CD4-positive, alpha-beta T cell (primary cell): ENCODE results near the gene RUVBL2. TPM values are rescaled to one million over a fixed set of nuclear protein-coding genes. Genes with fewer than 3 reads are reported as not detected.

Source experiments
- ATAC-seq: fragments of 200-7000 bp; cut with Tn5 transposase; one replicate; pipeline ENCODE4 v1.10.0; 2022; ENCODE audit warnings: mild to moderate bottlenecking; ENCODE audit not compliant: poor library complexity
- CTCF ChIA-PET: fragments of 350-600 bp; sonication (Branson Sonifier 250); formaldehyde crosslinking; loops from one replicate; lab custom pipeline; 2021; ENCODE audit warnings: antibody characterized with exemption, inconsistent platforms; lab: Charles Lee
- POLR2A ChIA-PET: fragments of 350-600 bp; sonication (Branson Sonifier 250); formaldehyde crosslinking; loops from one replicate; lab custom pipeline; 2021; ENCODE audit warnings: antibody characterized with exemption, inconsistent platforms; lab: Charles Lee
- DNase-seq, 14 experiments: peaks; one replicate each; pipeline ENCODE4 v3.0.0-alpha.2; 2013 to 2020; ENCODE audit warnings: mixed read lengths in 2 of 14
- H3K27ac ChIP-seq, 2 donors: one replicate each; pipeline versions ENCODE4 v1.5.1 to v1.7.0; 2013; ENCODE audit warnings: low read length in 2 of 2, low read depth in 1 of 2, mild to moderate bottlenecking in 1 of 2
- H3K27me3 ChIP-seq, 2 experiments: 1 replicate in 1 of 2; 2 replicates in 1 of 2; pipeline versions ENCODE4 v1.6.1 to v1.7.0; 2013; ENCODE audit warnings: low read length in 2 of 2, control low read depth in 1 of 2, mild to moderate bottlenecking in 1 of 2, moderate library complexity in 1 of 2; ENCODE audit not compliant: insufficient read depth in 2 of 2, control insufficient read depth in 1 of 2
- H3K36me3 ChIP-seq: one replicate; pipeline ENCODE4 v1.6.1; 2013; ENCODE audit warnings: low read length, control low read depth; ENCODE audit not compliant: insufficient read depth
- H3K4me1 ChIP-seq: one replicate; pipeline ENCODE4 v1.6.1; 2013; ENCODE audit warnings: low read length, control low read depth; ENCODE audit not compliant: insufficient read depth
- H3K4me3 ChIP-seq: one replicate; pipeline ENCODE4 v1.5.1; 2013; ENCODE audit warnings: mild to moderate bottlenecking, low read length, moderate library complexity
- H3K9me3 ChIP-seq, 2 experiments: 1 replicate in 1 of 2; 2 replicates in 1 of 2; pipeline versions ENCODE4 v1.6.1 to v1.7.0; 2013; ENCODE audit warnings: low read length in 2 of 2, mild to moderate bottlenecking in 2 of 2, control low read depth in 1 of 2, moderate library complexity in 1 of 2; ENCODE audit not compliant: control insufficient read depth in 1 of 2, insufficient read depth in 1 of 2
- H3K27ac Mint-ChIP-seq: one replicate; pipeline ENCODE4 v1.8.0; 2020; ENCODE audit warnings: mixed read lengths
- H3K27me3 Mint-ChIP-seq: one replicate; pipeline ENCODE4 v1.8.0; 2021; ENCODE audit warnings: mixed read lengths
- H3K36me3 Mint-ChIP-seq: one replicate; pipeline ENCODE4 v1.8.0; 2021; ENCODE audit warnings: low read depth, mixed read lengths
- H3K4me1 Mint-ChIP-seq: one replicate; pipeline ENCODE4 v1.8.0; 2021; ENCODE audit warnings: low read depth, mixed read lengths
- H3K4me3 Mint-ChIP-seq: one replicate; pipeline ENCODE4 v1.8.0; 2020; ENCODE audit warnings: mild to moderate bottlenecking, mixed read lengths
- H3K9me3 Mint-ChIP-seq: one replicate; pipeline ENCODE4 v1.8.0; 2020; ENCODE audit warnings: mixed read lengths
- CTCF ChIP-seq: fragments of 200-600 bp; IDR thresholded peaks from one replicate; pipeline ENCODE4 v1.8.0; 2022; ENCODE audit warnings: antibody characterized with exemption, mild to moderate bottlenecking
- intact Hi-C, 2 experiments: fragments of 100-400 bp; cut with DNase I in 1 of 2; cut with micrococcal nuclease in 1 of 2; formaldehyde crosslinking; loops; one replicate each; pipeline versions ENCODE4 v1.15.1 to v1.9.0; 2023 to 2025; cut with DNase I, micrococcal nuclease
- total RNA-seq, 174 experiments: library from RNA in 2 of 174; stranded (reverse) in 2 of 174; gene quantifications; one replicate each; pipeline ENCODE4 v1.2.3 and lab custom pipeline; 2021 to 2026

RUVBL2 gene
- total RNA-seq, 2 experiments from 2014 or later: 10.7 to 12.3 TPM

GRCh38 chr19:49006905-49007304 is 13.2 kb downstream of the RUVBL2 start:
- intact Hi-C loops: no loop called here

GRCh38 chr19:49009828-49010227 is 16.1 kb downstream of the RUVBL2 start:
- POLR2A ChIA-PET: no interaction called here
- peaks cover 58% of the 10 kb centered on the region for H3K36me3 Mint-ChIP-seq

More at GRCh38 chr19:49006905-49007304, 13.2 kb downstream of the RUVBL2 start:
- Mint-ChIP-seq H3K4me1 (no peaks in the 10 kb centered on the region), H3K4me3 (no peak overlapping the region), H3K9me3 (no peaks in the 10 kb centered on the region), H3K27ac (no peak overlapping the region), H3K36me3 (peaks cover 72% of the 10 kb centered on the region), H3K27me3 (no peaks in the 10 kb centered on the region)
- no peak overlapping the region for H3K27ac ChIP-seq
- no peaks in the 10 kb centered on the region for H3K4me1 ChIP-seq
- no peaks in the 10 kb centered on the region for H3K9me3 ChIP-seq
- TF ChIP-seq CTCF: no peak
- peaks cover 58% of the 10 kb centered on the region for H3K36me3 ChIP-seq
- ChIA-PET CTCF (no interaction called here), POLR2A (interaction anchor here (1.6 kb wide), 1 partner anchor 14 kb away, joined by 3 read pairs; the partner anchor contains the start of genes GYS1 and RUVBL2)
- DNase-seq (no peak), ATAC-seq (no peak)
- H3K4me3 ChIP-seq: no peak overlapping the region
- no peaks in the 10 kb centered on the region for H3K27me3 ChIP-seq

GRCh38 chr19:49010453-49010852 is 16.8 kb downstream of the RUVBL2 start:
- no peaks in the 10 kb centered on the region for H3K27me3 Mint-ChIP-seq
- Histone ChIP-seq H3K4me1 (no peaks in the 10 kb centered on the region), H3K27ac (no peak overlapping the region), H3K36me3 (peaks cover 39% of the 10 kb centered on the region), H3K9me3 (no peaks in the 10 kb centered on the region), H3K27me3 (no peaks in the 10 kb centered on the region), H3K4me3 (no peak overlapping the region)
- CTCF ChIA-PET: no interaction called here
- H3K36me3 Mint-ChIP-seq: peaks cover 51% of the 10 kb centered on the region
- POLR2A ChIA-PET: no interaction called here
- DNase-seq (no peak), ATAC-seq (no peak)
- no peak for TF ChIP-seq CTCF
- H3K4me1 Mint-ChIP-seq: no peaks in the 10 kb centered on the region
- H3K4me3 Mint-ChIP-seq: no peak overlapping the region
- H3K27ac Mint-ChIP-seq: no peak overlapping the region
- intact Hi-C loops: no loop called here
- no peaks in the 10 kb centered on the region for H3K9me3 Mint-ChIP-seq

More at GRCh38 chr19:49009828-49010227, 16.1 kb downstream of the RUVBL2 start:
- no peaks in the 10 kb centered on the region for H3K9me3 ChIP-seq
- no peak overlapping the region for H3K27ac Mint-ChIP-seq
- H3K27ac ChIP-seq: no peak overlapping the region
- no peak overlapping the region for H3K4me3 ChIP-seq
- TF ChIP-seq CTCF: no peak
- H3K9me3 Mint-ChIP-seq: no peaks in the 10 kb centered on the region
- no peaks in the 10 kb centered on the region for H3K4me1 Mint-ChIP-seq
- DNase-seq (no peak), ATAC-seq (no peak)
- intact Hi-C loops: no loop called here
- peaks cover 45% of the 10 kb centered on the region for H3K36me3 ChIP-seq
- H3K4me1 ChIP-seq: no peaks in the 10 kb centered on the region
- H3K27me3 ChIP-seq: no peaks in the 10 kb centered on the region
- no peak overlapping the region for H3K4me3 Mint-ChIP-seq
- CTCF ChIA-PET: no interaction called here
- no peaks in the 10 kb centered on the region for H3K27me3 Mint-ChIP-seq
